Stimulated activated CD4-positive, alpha-beta T cell treated with anti-CD3 and anti-CD28 coated beads, Interleukin-1b, Interleukin-23, amount 100 ng/mL, for 4 hours (primary cell): ENCODE data around the gene FBXL22.

Experiments
- DNase-seq, 2 donors: peaks; one replicate each; pipeline ENCODE4 v3.0.0-alpha.2; 2020; ENCODE audit warnings: low read depth in 2 of 2

Gene FBXL22, protein sequence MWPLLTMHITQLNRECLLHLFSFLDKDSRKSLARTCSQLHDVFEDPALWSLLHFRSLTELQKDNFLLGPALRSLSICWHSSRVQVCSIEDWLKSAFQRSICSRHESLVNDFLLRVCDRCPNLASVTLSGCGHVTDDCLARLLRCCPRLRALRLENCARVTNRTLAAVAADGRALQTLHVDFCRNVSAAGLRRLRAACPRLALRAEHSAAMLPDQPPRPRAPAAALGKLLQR

DNA sequence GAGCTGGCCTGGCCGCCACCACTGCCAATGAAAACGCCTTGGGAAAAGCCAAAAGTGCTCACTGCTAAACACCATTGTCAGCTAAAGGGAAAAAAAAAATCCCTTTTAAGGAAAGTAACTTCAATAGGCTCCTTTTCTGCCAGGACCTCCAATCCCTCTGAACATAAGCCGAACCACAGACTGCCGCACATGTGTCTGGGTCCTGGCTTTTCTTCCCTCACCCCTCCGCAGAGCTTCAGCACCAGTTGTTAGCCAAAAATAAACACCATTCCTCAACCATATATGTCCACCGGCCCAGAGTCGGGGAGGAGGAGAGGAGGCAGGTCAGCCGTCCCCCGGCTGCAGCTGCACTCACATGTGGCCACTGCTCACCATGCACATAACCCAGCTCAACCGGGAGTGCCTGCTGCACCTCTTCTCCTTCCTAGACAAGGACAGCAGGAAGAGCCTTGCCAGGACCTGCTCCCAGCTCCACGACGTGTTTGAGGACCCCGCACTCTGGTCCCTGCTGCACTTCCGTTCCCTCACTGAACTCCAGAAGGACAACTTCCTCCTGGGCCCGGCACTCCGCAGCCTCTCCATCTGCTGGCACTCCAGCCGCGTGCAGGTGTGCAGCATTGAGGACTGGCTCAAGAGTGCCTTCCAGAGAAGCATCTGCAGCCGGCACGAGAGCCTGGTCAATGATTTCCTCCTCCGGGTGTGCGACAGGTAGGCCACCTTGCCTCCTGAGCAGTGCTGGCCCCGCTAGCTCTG, at the start of gene FBXL22:
TSS of gene FBXL22 (plus strand) at position 350 of the 753 bp plus-strand sequence. CDS start at position 356, 6 bp downstream.
- no peak for DNase-seq

DNA sequence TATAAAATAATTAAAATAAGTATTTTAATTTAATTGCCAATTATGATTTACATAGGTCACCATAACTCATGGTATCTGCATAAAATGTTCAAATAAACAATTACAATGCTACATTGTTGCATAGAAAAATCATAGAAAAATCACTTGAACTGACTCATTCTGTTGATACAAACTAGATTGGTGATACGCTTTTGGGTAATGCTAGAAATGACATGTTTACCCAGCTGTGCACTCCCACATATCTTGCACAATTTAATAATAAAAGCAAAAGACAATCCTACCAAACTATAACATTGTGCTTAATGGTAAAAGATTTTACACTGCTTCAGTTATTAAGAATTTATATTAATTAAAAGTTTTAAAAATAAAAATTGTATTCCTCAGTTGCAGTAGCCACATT, 45.8 kb upstream of the FBXL22 start:
- no peak for DNase-seq

DNA sequence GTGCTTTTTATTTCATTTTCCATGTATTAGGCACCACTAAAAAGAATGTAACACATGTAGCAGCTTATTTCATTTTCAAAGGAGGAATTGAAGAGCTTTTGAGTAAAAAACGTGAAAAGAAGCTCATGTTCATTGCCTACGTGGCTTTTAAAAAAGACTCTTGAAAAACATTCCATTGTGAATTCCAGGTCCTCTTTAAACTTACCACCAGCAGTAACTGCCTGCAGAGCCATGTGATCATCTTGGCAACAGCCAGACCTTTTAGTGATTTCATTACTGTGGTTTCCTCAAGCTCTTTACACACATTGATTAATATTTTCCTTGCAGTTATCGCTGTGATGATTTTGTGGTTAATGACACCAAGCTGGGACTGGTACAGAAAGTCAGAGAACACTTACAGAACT, 43.8 kb upstream of the FBXL22 start:
- DNase-seq, result no peak

DNA sequence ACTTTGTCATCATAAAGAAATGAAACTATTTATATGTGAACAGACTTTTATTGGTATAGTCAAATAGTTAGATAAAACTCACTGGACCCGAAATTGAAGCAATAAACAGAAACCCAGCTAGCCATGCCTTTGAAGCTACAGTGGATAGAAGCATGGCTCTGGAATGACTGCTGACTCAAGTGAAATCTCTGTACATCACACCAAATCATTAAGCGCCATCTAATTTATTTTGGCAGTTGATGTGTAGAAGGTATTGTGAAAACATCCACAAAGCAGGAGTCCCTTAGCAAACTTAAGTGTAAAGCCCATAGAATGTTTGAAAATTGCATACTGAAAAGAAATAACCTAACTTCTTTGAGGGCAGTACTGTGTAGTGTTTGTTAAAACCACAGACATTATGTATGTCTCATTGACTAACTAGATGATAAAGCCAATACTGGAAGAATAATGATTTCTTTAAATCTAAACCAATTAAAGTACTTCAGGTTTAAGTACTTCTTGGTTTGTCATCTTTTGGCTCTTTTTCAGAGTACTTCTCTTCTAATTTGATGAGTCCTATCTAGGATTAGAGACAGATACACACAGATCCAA, 42.8 kb upstream of the FBXL22 start:
- no peak for DNase-seq

DNA sequence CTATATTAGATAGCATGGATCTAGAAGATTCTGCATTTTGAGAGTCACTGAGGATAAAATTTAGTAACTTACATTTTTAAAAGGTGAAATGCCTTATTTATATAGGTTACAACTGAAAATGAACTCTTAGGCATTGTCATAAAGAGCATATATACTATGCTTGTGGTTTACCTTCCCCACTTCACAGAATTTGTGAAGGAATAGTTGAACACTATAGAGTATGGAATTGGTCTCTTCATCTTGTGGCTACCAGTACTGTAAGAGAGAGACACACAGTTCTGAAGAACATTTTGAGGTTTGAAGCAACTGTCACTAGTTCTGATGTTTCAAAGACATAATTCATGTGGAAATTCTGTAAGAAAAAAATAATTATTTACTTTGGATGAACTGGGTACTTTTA, 41.7 kb upstream of the FBXL22 start:
- no peak for DNase-seq

DNA sequence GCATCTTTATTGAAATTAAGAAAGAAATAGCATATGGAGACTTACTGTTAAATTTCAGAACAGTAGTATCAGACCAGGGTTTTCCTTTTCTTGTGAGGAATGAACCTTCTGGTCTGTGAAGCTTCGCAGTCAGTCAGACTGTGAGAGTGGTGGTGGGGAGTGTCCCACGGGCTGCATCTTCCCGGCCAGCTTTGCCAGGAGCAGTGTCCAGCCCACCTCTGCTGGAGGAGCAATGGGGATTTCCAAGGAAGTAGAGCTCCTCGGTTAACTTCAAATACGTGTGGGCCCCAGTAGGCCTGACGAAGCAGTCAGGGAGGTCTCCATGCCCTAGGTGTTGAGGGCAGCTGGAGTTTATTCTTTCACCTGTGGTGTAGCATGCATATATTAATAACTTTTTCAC, 40.9 kb upstream of the FBXL22 start:
- DNase-seq, result no peak

DNA sequence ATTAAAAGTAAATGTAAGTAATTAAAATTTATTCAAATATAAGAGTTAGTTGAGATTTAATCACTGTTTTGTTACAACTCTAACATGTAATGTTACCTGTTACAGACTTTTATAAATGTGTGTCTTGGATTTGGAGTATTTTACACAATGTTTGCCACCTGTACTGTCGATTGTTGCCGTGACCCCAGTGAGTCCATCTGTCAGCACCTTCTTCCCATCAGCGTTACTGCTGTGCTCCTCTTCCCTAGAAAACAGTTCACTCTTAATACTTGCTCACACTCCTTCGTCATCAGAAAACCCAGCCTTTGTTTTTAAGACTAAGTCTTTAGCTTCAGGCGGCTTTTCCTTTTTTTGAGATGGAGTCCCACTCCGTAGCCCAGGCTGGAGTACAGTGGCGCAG, 40.5 kb upstream of the FBXL22 start:
- no peak for DNase-seq

DNA sequence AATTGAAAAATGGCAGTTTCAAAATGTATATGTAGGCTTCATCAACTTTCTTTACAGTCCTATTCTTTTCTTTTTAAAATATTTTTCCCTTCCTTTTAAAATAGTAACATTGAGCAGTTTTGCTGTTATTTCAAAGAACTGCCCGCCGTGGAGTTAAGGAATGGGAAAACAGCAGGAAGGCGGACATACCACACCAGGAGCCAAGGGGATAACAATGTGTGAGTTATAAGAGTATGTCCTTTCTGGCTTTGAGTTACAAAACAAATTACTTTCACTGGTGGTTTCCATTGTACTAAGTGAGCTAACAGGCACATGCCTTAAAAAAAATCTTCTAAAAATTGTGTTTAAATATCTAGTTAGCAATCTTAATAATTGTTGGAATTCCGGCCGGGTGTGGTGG, 37.4 kb upstream of the FBXL22 start:
- no peak for DNase-seq

DNA sequence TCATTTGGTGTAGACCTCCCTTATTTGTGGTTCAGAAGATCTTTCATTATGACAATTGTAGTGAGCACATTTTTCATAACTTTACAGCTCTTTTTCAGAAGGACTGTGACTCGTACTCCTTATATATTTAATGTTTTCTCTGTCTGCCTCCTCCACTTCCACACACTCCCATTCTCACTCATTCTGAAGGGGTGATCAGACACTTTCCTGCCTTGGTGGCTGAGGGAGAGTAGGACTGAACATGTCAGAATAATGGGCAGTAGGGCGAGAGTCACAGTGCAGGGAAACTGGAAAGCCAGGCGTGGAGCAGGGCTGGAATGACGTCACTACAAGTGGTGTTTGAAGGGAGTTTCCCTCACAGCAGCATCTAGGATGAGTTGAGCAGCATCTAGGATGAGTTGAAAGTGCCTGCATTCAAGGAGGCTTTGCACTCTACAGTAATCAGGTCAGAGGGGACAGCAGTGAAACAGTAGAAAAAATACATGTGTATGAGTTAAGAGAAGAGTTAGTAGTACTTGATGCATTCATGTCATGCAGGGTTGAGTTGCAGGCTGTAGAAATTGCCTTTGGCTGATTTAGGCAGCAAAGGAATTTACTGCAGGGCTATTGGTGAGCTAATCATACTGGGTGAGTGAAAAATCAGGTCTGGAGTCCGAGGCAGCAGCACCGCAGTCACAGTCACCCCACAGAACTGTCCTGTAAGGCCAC, 36.3 kb upstream of the FBXL22 start:
- DNase-seq, result peak in 1 of 2 donors; percentile 18

DNA sequence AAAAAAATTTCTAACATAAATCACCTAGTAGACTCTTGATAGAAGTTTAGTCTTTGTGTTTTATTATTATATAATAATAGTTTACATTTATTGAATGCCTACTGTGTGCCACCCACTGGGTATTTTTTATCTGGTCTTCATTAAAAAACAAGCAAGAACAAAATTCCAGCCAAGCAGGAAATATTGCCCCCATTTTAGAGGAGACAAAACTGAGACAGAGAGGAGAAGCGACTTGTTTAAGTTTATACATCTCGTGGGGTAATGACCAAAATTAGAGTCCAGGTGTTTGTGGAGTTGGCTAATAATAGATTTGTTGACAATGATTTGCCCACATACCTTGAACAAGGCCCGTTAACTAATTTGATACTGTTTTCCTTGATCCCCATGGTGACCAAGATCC, 33.1 kb upstream of the FBXL22 start:
- DNase-seq, result no peak

DNA sequence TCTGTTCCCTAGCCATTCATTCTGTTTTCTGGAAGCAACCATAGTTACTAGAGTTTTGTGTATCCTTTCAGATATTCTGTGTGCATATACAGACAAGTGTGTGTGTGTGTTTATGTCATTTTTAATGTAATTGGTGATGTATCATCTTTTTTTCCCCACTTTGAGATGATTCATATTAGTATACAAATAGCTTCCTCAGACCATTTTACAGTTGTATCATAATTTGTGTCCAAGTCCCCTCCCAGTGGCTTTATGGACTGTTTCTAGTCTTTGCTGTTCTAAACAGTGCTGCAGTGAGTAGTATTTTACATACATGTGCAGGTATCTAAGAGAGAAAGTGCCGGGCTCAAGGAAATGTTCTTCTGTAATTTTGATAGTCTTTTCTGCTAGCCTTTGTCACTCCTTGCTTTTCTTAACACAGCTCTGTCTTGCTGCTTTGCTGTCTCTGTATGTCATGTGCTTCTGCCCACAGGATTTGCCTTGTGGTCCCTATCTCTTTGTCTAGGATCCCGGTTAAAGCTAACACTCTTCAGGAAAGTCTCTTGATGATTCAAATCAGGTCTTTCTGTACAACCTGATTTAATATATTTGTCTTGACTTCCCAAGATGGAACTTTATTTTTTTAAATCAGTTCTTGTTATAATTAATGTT, 31.5 kb upstream of the FBXL22 start:
- no peak for DNase-seq

DNA sequence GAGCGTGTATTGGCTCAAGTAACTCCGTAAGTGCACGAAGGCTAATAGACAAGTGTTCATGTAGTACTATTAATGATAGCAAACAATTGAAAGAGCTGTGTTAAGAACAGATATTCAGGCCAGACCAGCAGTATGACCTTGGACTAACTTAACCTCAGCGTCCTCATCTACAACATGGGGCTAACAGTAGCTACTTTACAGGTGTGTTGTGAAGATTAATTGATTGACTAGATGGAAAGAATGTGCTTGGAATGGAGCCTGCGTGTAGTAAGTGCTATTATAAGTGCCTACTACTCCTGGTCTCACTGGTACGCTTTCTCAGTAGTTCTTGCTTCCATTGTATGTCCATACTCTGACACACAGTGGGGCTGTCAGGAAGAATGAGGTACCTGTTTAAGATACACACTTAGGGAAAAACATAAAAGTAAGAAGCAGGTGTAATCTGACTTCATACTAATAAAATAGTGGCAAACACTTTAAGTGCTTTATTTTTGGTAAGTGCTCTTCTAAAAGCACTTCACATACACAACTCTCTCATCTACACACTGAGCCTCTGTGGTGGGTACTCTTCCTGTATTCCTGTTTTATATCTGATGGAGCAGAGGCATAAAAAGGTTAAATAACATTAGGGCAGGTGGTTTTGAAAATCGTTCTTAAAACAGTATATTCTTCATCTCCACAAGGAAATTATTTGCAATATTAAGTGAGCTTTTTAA, 24.3 kb upstream of the FBXL22 start:
- DNase-seq, result no peak

DNA sequence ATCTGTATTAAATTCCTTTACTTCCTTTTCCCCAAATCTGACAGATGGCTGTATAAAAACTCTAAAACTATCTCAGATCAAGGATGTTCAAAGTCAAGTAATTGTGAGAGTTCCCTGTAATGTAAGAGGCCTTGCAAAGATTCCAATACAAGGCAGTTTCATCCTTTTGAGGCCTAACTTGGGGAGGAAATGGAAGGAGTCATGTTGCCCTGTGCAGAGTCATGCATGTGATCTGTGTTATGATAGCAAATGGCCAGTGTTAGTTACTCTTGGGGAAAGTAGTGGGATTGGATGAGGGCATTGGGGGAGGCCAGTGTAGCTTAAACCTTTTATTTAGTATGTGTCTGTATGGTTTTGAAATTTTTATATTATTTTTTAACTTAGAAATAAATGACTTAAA, 23.7 kb upstream of the FBXL22 start:
- no peak for DNase-seq

DNA sequence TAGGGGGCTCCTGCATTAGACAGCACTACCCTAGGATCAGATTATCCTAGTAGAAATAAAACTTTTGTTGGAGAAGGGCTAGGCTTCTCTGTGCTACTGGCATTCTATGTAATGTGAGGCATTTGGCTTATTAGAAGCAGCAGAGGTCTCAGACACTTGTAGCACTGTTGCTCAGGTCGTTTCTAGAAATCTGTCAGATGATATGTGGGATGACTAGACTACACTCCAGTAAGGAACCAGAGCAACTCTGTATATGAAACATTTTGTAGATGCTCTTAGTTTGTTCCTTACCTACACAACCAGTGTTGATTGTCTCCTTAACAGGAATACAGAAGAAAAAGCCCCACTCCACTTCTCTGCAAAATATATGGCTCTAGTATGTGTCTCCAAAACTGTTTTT, 21.9 kb upstream of the FBXL22 start:
- DNase-seq, result no peak

DNA sequence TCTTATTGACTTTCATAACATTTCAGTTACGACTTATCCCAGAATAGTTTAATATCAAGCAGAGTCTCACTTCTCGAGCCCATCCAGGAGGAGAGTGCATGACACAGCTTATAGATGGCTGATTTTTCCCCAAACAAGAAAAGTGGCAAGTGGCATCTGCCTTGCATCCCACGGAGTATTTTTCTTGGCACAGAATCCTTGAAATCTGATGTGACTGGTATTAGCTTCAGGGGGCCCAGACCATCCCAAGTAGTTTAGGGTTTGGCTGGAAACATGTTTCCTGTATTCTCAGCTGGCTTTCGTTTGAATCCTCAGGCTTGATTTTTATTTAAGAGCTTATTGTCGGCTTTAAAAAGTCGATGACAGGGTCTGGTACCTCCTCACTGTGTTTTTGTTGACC, 20.7 kb upstream of the FBXL22 start:
- DNase-seq, result no peak

DNA sequence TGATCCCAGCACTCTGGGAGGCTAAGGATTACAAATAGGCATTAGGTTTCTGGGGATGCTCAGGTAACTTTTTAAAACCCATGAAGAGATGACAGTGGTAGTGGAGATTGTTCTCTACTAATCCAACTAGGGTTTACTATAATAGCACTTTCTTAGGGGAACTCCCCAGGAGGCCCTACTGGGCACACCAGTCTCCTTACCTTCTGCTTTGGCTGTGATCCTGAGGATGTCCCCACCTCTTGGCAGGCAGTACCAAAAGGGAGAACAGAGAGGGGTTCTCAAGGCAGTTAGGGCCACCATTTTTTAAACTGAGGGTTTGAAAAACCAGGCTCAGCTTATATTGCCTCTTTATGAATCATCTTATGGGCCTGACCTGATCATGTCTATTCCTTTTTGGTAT, 15.0 kb upstream of the FBXL22 start:
- no peak for DNase-seq

DNA sequence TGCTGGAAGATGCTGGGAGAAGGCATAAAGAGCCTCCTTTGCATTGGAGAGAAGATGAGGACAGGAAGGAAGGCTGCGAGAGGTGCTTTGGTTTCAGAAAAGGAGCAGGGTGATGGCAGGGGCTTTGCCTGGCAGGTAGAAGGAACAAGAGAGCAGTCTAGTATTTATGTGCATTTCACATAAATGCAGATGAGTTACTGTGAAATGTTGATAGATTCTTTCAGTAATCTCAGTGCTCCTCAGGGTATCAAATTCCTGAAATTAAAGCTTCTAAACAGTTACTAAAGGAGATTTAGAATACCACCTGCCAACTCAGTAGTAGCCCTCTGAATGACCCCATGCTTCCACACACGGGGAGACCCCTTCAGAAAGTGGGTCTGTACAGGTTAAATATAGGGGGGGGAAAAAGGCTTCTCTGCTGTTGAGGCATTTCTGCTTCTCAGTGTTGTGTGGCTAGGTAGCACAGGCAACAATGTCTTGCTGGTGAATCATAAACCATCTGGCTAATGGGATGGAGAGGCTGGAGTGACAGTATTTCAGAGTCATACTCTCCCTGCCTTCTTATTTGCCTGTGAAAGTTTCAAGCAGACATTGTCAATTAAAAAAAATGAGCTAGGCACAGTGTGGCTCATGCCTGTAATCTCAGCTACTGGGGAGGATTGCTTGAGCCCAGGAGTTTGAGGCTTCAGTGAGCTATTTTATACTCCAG, 14.3 kb upstream of the FBXL22 start:
- DNase-seq, result no peak

DNA sequence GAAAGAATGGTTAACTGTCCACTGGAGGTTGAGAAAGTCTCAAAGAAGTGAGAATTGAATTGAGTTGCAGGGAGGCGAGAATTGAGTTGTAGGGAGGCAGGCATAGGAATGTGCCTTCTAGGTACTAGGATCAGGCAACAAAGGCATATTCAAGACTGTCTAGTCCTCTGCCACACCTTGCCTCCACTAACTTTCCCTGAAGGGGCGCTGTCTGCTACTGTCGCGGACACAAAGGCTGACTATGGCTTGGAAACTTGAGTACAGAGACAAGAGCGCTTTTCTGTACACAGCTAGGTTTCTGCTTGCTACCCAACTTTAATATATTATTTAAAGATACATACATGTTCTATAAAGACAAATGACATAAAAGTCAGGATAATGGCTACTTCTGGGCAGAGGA, 10.4 kb upstream of the FBXL22 start:
- no peak for DNase-seq

DNA sequence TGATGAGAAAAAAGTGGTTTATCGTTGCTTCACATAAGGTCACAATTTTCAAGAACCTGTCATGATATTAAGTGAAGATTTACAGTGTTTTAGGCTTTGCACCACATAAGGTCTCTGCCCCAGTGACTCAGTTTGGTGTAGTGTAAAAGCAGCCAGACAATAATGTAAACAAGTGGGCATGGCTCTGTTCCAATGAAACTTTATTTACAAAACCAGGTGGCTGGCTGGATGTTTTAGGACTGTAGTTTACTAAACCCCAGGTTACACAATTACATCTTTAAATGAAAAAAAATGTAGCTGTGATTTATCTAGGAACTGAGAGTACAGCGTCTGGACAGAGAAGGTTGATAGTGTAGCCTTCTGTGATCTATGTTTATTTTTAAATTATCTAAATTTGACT, 9.7 kb upstream of the FBXL22 start:
- no peak for DNase-seq

DNA sequence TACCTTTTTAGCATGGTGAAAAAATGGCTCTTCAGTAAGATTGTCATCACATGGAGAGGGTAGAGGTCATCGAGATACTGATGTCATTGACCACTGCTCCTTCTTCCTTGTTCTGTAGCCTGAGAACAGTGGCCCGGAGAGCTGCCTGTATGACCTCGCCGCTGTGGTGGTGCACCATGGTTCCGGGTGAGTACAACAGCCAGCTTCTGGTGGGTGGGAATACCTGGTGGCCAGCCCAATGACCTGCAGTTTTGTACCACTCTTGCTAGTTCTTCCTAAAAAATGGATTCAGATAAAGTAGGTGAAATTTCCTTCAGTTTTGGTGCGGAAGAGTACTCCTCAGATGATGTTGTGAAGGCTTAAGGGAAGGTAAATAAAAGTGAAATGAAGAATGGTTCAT, 8.4 kb upstream of the FBXL22 start:
- DNase-seq, result no peak
